Gastroesophageal sphincter (tissue), 3 donors: Measurements from ENCODE around the gene DACT2.

Source experiments
- EP300 ChIP-seq: sonication (generic); formaldehyde crosslinking; IDR thresholded peaks from one replicate; pipeline ENCODE4 v1.6.1; 2017; ENCODE audit warnings: antibody characterized with exemption, mild to moderate bottlenecking
- POLR2A ChIP-seq, 2 donors: fragments of 450-650 bp; IDR thresholded peaks; one replicate each; pipeline ENCODE4 v1.6.1; 2017; ENCODE audit warnings: antibody characterized with exemption in 2 of 2, mild to moderate bottlenecking in 2 of 2, moderate library complexity in 1 of 2
- POLR2AphosphoS5 ChIP-seq: sonication (generic); formaldehyde crosslinking; IDR thresholded peaks from one replicate; pipeline ENCODE4 v1.6.1; 2017; ENCODE audit warnings: antibody characterized with exemption
- TF ChIP-seq, protein P1 (sequence below), 4 experiments: fragments of 200-600 bp in 2 of 4; fragments of 450-650 bp in 2 of 4; sonication (generic) in 1 of 4; IDR thresholded peaks; one replicate each; pipeline ENCODE4 v1.5.1; 2017 to 2019; ENCODE audit warnings: antibody characterized with exemption in 4 of 4, mild to moderate bottlenecking in 2 of 4, moderate library complexity in 2 of 4

- TF ChIP-seq, protein P1, sequence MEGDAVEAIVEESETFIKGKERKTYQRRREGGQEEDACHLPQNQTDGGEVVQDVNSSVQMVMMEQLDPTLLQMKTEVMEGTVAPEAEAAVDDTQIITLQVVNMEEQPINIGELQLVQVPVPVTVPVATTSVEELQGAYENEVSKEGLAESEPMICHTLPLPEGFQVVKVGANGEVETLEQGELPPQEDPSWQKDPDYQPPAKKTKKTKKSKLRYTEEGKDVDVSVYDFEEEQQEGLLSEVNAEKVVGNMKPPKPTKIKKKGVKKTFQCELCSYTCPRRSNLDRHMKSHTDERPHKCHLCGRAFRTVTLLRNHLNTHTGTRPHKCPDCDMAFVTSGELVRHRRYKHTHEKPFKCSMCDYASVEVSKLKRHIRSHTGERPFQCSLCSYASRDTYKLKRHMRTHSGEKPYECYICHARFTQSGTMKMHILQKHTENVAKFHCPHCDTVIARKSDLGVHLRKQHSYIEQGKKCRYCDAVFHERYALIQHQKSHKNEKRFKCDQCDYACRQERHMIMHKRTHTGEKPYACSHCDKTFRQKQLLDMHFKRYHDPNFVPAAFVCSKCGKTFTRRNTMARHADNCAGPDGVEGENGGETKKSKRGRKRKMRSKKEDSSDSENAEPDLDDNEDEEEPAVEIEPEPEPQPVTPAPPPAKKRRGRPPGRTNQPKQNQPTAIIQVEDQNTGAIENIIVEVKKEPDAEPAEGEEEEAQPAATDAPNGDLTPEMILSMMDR (IDR thresholded peaks at IDR 0.05): no peak
- TF ChIP-seq POLR2A (IDR thresholded peaks at IDR 0.05) (no peak), EP300 (no peak), POLR2AphosphoS5 (no peak)
Observed at GRCh38 chr6:168352096-168352495, 32.5 kb upstream of the DACT2 start.
